Mesodermal cell (in vitro differentiated cells): Measurements from ENCODE around the gene ADAMTS17.

Source experiments
- H3K27ac ChIP-seq: 2 replicates; pipeline ENCODE4 v1.7.0; 2013; ENCODE audit warnings: mild to moderate bottlenecking, low read depth, low read length, moderate library complexity; ENCODE audit not compliant: severe bottlenecking
- H3K36me3 ChIP-seq: 2 replicates; pipeline ENCODE4 v1.7.1; 2013; ENCODE audit warnings: mild to moderate bottlenecking, low read length, moderate library complexity; ENCODE audit not compliant: control insufficient read depth, insufficient read depth
- H3K4me1 ChIP-seq: one replicate; pipeline ENCODE4 v1.7.1; 2013; ENCODE audit warnings: mild to moderate bottlenecking, low read length; ENCODE audit not compliant: insufficient read depth, control insufficient read depth, poor library complexity, severe bottlenecking
- H3K4me3 ChIP-seq: 2 replicates; pipeline ENCODE4 v1.7.0; 2013; ENCODE audit warnings: low read length, control low read depth, mild to moderate bottlenecking; ENCODE audit not compliant: insufficient read depth, poor library complexity, severe bottlenecking; ENCODE audit errors: extremely low read depth
- H3K9me3 ChIP-seq: 2 replicates; pipeline ENCODE4 v1.7.1; 2013; ENCODE audit warnings: mild to moderate bottlenecking, low read length, moderate library complexity; ENCODE audit not compliant: control insufficient read depth
- WGBS, 2 experiments: methylation state at CpG; one replicate each; pipeline ENCODE4 v1.1.5; 2013; ENCODE audit warnings: missing lambda C conversion rate in 2 of 2; ENCODE audit not compliant: insufficient coverage in 2 of 2; 5-methylcytosine and 5-hydroxymethylcytosine counted together

The ADAMTS17 gene

GRCh38 chr15:100054539-100054938, 287.2 kb downstream of the ADAMTS17 start:
- H3K4me1 ChIP-seq = no peaks in the 10 kb centered on the region
- H3K9me3 ChIP-seq = no peaks in the 10 kb centered on the region
- no peaks in the 10 kb centered on the region for H3K36me3 ChIP-seq
- H3K27ac ChIP-seq = no peak overlapping the region
- no peak overlapping the region for H3K4me3 ChIP-seq
- WGBS, 2 experiments = 89 to 98% methylated on average over 1 to 6 of the region's 7 CpGs

- Histone ChIP-seq H3K9me3 (peaks cover 3% of the 10 kb centered on the region), H3K36me3 (no peaks in the 10 kb centered on the region), H3K4me1 (no peaks in the 10 kb centered on the region), H3K4me3 (no peak overlapping the region), H3K27ac (no peak overlapping the region)
- 79 to 86% methylated on average over 9 to 10 of the region's 11 CpGs for WGBS, 2 experiments
These were observed 288.2 kb downstream of the ADAMTS17 start for GRCh38 chr15:100053474-100054121.

GRCh38 chr15:100052716-100053473, 288.9 kb downstream of the ADAMTS17 start:
- WGBS, 2 experiments = 91 to 96% methylated on average over 17 to 18 of the region's 19 CpGs
- Histone ChIP-seq H3K4me1 (no peaks in the 10 kb centered on the region), H3K27ac (no peak overlapping the region)

GRCh38 chr15:100050877-100051786, 290.6 kb downstream of the ADAMTS17 start:
- Histone ChIP-seq H3K4me1 (no peaks in the 10 kb centered on the region), H3K4me3 (no peak overlapping the region), H3K36me3 (no peaks in the 10 kb centered on the region), H3K9me3 (peaks cover 3% of the 10 kb centered on the region), H3K27ac (no peak overlapping the region)
- WGBS, 2 experiments = 92 to 95% methylated on average over 14 to 17 of the region's 19 CpGs

More at GRCh38 chr15:100052716-100053473, 288.9 kb downstream of the ADAMTS17 start:
- H3K4me3 ChIP-seq = no peak overlapping the region
- peaks cover 3% of the 10 kb centered on the region for H3K9me3 ChIP-seq
- H3K36me3 ChIP-seq = no peaks in the 10 kb centered on the region

- Histone ChIP-seq H3K4me3 (no peak overlapping the region), H3K4me1 (no peaks in the 10 kb centered on the region), H3K27ac (no peak overlapping the region), H3K36me3 (no peaks in the 10 kb centered on the region), H3K9me3 (peaks cover 3% of the 10 kb centered on the region)
- 94 to 97% methylated on average over 7 to 10 of the region's 10 CpGs for WGBS, 2 experiments
These were observed 291.6 kb downstream of the ADAMTS17 start for GRCh38 chr15:100049936-100050876.

GRCh38 chr15:100049483-100049882, 292.3 kb downstream of the ADAMTS17 start:
- no peaks in the 10 kb centered on the region for H3K4me1 ChIP-seq
- H3K4me3 ChIP-seq = no peak overlapping the region
- no peaks in the 10 kb centered on the region for H3K36me3 ChIP-seq
- peaks cover 3% of the 10 kb centered on the region for H3K9me3 ChIP-seq
- 80% methylated on average over 1 of the region's 2 CpGs; no CpG with 5 or more reads in 1 of the 2 experiments for WGBS, 2 experiments
- H3K27ac ChIP-seq = no peak overlapping the region

- no peaks in the 10 kb centered on the region for H3K36me3 ChIP-seq
- H3K9me3 ChIP-seq = peaks cover 3% of the 10 kb centered on the region
- no peak overlapping the region for H3K4me3 ChIP-seq
- no peaks in the 10 kb centered on the region for H3K4me1 ChIP-seq
- no peak overlapping the region for H3K27ac ChIP-seq
- 88 to 92% methylated on average over 7 to 11 of the region's 11 CpGs for WGBS, 2 experiments
These were observed 293.0 kb downstream of the ADAMTS17 start for GRCh38 chr15:100048736-100049135.

- Histone ChIP-seq H3K4me1 (peaks cover 21% of the 10 kb centered on the region), H3K4me3 (no peak overlapping the region), H3K36me3 (no peaks in the 10 kb centered on the region), H3K9me3 (peaks cover under 1% of the 10 kb centered on the region), H3K27ac (no peak overlapping the region)
- 80 to 94% methylated on average over 4 to 6 of the region's 6 CpGs for WGBS, 2 experiments
These were observed 298.1 kb downstream of the ADAMTS17 start for GRCh38 chr15:100043692-100044091.

- Histone ChIP-seq H3K27ac (peak overlapping the region; percentile 30), H3K4me1 (peaks cover 21% of the 10 kb centered on the region), H3K36me3 (no peaks in the 10 kb centered on the region), H3K9me3 (no peaks in the 10 kb centered on the region), H3K4me3 (no peak overlapping the region)
- 100% methylated on average over 2 to 4 of the region's 8 CpGs for WGBS, 2 experiments
These were observed 298.6 kb downstream of the ADAMTS17 start for GRCh38 chr15:100043068-100043641.
